ENCODE results near the gene DBP. TPM values are rescaled to one million over a fixed set of nuclear protein-coding genes. Genes with fewer than 3 reads are reported as not detected.

The DBP gene
- total and polyA plus RNA-seq, 9 donors, result 19.7 to 69.8 (median 29.0) TPM

DNA sequence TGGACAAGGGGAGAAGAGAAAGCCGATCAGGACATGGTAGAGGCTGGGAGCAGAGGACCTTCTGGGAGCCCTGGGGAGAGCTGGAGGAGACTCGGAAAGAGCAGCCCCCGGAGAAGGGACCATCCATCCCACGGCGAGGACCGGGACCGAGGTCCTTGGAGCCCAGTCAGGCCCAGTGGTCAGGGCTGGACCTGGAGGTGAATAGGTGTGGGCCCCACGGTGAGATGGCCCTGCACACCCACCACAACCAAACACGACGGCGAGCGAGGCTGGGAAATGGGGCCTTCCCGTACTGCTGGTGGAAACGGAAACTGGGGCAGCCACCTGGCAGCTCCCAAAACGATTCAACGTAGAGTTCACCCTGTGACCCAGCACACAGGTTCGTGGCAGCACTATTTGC, 39.3 kb upstream of the DBP start:
- intact Hi-C loops (cut with DNase I), result loop anchor here in 2 of 4 donors (5.0 kb wide), 2 partner anchors 36 to 61 kb away; no protein-coding TSS in a partner anchor
- Histone ChIP-seq H3K36me3 (no peaks in the 10 kb centered on the region), H3K27ac (no peak overlapping the region)

GRCh38 chr19:48674921-48675824, 38.0 kb upstream of the DBP start:
- H3K36me3 ChIP-seq, result no peaks in the 10 kb centered on the region
- no peaks in the 10 kb centered on the region for H3K27me3 ChIP-seq
- TF ChIP-seq EP300 (IDR thresholded peaks at IDR 0.05) (no peak), CTCF (IDR thresholded peaks at IDR 0.05) (peak; percentile 84 to 91 (median 89))
- H3K9me3 ChIP-seq, result no peaks in the 10 kb centered on the region
- intact Hi-C loops (cut with DNase I), result loop anchor here in 3 of 4 donors (2.0 to 5.0 kb wide), 4 partner anchors 37 to 64 kb away; no protein-coding TSS in a partner anchor
- H3K27ac ChIP-seq, result no peak overlapping the region
- WGBS, 3 donors, result 33% methylated on average over 28 of the region's 28 CpGs
- H3K4me3 ChIP-seq, result no peak overlapping the region
- peak; percentile 82 to 87 (median 83) for DNase-seq
- H3K4me1 ChIP-seq (ENCODE audit: insufficient read depth), result peaks cover 3% of the 10 kb centered on the region

More for the DNA sequence above, 39.3 kb upstream of the DBP start:
- WGBS, 3 donors, result 90 to 92% (median 91%) methylated on average over 17 of the region's 17 CpGs
- Histone ChIP-seq H3K4me1 (ENCODE audit: insufficient read depth) (peaks cover 5% of the 10 kb centered on the region), H3K4me3 (no peak overlapping the region), H3K9me3 (no peaks in the 10 kb centered on the region), H3K27me3 (no peaks in the 10 kb centered on the region)
- TF ChIP-seq CTCF (IDR thresholded peaks at IDR 0.05) (no peak), POLR2A (IDR thresholded peaks at IDR 0.05) (no peak), EP300 (IDR thresholded peaks at IDR 0.05) (no peak)
- no peak for DNase-seq

DNA sequence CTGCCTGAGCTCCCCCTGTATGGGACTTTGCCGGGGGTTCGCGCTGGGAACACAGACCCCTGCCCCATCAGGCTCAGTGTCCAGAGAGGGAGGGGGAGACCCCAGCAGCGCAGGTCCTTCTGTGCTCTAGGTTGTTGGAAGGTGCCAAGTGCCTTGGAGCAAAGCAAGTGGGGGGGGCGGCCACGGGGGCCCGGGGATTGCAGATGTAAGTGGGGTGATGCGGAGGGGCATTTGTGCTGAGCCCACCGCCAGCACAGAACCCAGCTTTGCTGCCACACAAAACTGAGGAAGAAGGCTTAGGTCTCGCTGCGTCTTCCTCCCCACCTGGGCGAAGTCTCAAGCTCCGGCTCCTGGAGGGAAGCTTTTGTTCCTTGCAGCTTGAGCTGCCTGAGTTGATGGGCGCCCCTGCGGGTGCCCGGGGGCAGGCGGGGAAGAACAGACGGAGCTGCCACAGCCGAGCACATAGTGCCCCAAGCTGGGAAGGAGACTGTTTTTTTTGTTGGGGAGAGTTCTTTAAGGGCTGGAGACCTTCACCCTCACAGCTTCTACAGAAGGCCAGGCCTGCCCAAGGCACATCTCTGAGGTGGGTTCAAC, 37.1 kb upstream of the DBP start:
- Histone ChIP-seq H3K4me3 (no peak overlapping the region), H3K27ac (no peak overlapping the region), H3K9me3 (no peaks in the 10 kb centered on the region), H3K27me3 (no peaks in the 10 kb centered on the region), H3K4me1 (ENCODE audit: insufficient read depth) (peaks cover 3% of the 10 kb centered on the region), H3K36me3 (no peaks in the 10 kb centered on the region)
- 87 to 92% (median 91%) methylated on average over 17 to 19 of the region's 19 CpGs for WGBS, 3 donors
- intact Hi-C loops (cut with DNase I), result loop anchor here in 2 of 4 donors (2.0 kb wide), 2 partner anchors 38 to 64 kb away; no protein-coding TSS in a partner anchor
- TF ChIP-seq EP300 (IDR thresholded peaks at IDR 0.05) (no peak), POLR2A (IDR thresholded peaks at IDR 0.05) (no peak), CTCF (IDR thresholded peaks at IDR 0.05) (no peak)
- DNase-seq, result no peak

- intact Hi-C loops (cut with DNase I), result loop anchor here in 2 of 4 donors (2.0 kb wide), 2 partner anchors 39 to 65 kb away; no protein-coding TSS in a partner anchor
- TF ChIP-seq POLR2A (IDR thresholded peaks at IDR 0.05) (no peak), EP300 (IDR thresholded peaks at IDR 0.05) (no peak), CTCF (IDR thresholded peaks at IDR 0.05) (no peak)
- WGBS, 3 donors, result 83 to 86% (median 85%) methylated on average over 25 of the region's 25 CpGs
Observed at GRCh38 chr19:48673436-48674100, 36.4 kb upstream of the DBP start.

More at GRCh38 chr19:48673436-48674100, 36.4 kb upstream of the DBP start:
- Histone ChIP-seq H3K27me3 (no peaks in the 10 kb centered on the region), H3K27ac (no peak overlapping the region), H3K4me1 (ENCODE audit: insufficient read depth) (peaks cover 3% of the 10 kb centered on the region), H3K4me3 (no peak overlapping the region), H3K9me3 (no peaks in the 10 kb centered on the region), H3K36me3 (no peaks in the 10 kb centered on the region)
- no peak for DNase-seq

All from ovary (tissue), 9 donors.